ENCODE measurements around the gene HSFY1.
"Not testable (repeated sequence)": the region's sequence is repeated elsewhere in the genome, so short reads cannot be mapped to it uniquely, and the experiment has no call there.

HSFY1 gene

GRCh38 chrY:18546420-18546819 lies at the start of gene HSFY1:
Gene HSFY1, plus strand, starts transcription at chrY:18546720. Its CDS starts 68 bp downstream, at chrY:18546788.
- DNase-seq = not testable (repeated sequence)

- not testable (repeated sequence) for DNase-seq
These were observed 42.3 kb upstream of the HSFY1 start for GRCh38 chrY:18504266-18504665.

- DNase-seq = not testable (repeated sequence)
These were observed 15.4 kb upstream of the HSFY1 start for GRCh38 chrY:18530995-18531655.

- DNase-seq = not testable (repeated sequence)
These were observed 7.6 kb upstream of the HSFY1 start for GRCh38 chrY:18538952-18539351.

GRCh38 chrY:18553132-18553531 lies 6.6 kb downstream of the HSFY1 start:
- DNase-seq = not testable (repeated sequence)

GRCh38 chrY:18565915-18566314 lies 19.4 kb downstream of the HSFY1 start:
- DNase-seq = not testable (repeated sequence)

Measured in GF-D8 (cell line).